Endothelial cell of umbilical vein (primary cell): Measurements from ENCODE around the gene SLC6A20. TPM values are rescaled to one million over a fixed set of nuclear protein-coding genes. Genes with fewer than 3 reads are reported as not detected.
A peak's percentile ranks its signal among the peaks of the same experiment; 100 is the strongest.

ENCODE experiments used
- BruUV-seq: library from RNA; stranded (reverse); fragments of 400-500 nt; replicated peaks from 2 replicates; lab custom pipeline; 2021; lab: Mats Ljungman, UMichigan
- CTCF ChIA-PET: fragments of 300-600, 350-600 bp; sonication (Branson Sonifier 250); formaldehyde crosslinking; loops from one replicate; lab custom pipeline; 2021; ENCODE audit warnings: antibody characterized with exemption, inconsistent platforms; lab: Charles Lee
- POLR2A ChIA-PET: fragments of 300-600, 350-600 bp; sonication (Branson Sonifier 250); formaldehyde crosslinking; loops from one replicate; lab custom pipeline; 2021; ENCODE audit warnings: antibody characterized with exemption, inconsistent platforms; lab: Charles Lee
- DNase-seq: peaks from one replicate; pipeline ENCODE4 v3.0.0-alpha.2; 2011; ENCODE audit warnings: low read depth, low spot score
- FAIRE-seq: peaks from 2 replicates; lab custom pipeline; 2011; peaks lifted over from hg19 to GRCh38; lab: Jason Lieb, UNC
- H2AFZ ChIP-seq: 2 replicates; pipeline ENCODE4 v1.6.0; 2012; ENCODE audit warnings: low read depth, low read length, control low read depth, inconsistent platforms
- H3K27ac ChIP-seq: 2 replicates; pipeline ENCODE4 v1.5.1; 2011; ENCODE audit warnings: low read depth, mild to moderate bottlenecking, control low read depth, low read length, moderate library complexity; ENCODE audit not compliant: insufficient read depth
- H3K27me3 ChIP-seq, 2 experiments: 2 replicates each; pipeline versions ENCODE4 v1.6.0 to v1.6.1; 2011; ENCODE audit warnings: low read length in 2 of 2, mixed read lengths in 1 of 2; ENCODE audit not compliant: control insufficient read depth in 2 of 2, insufficient read depth in 2 of 2
- H3K36me3 ChIP-seq, 2 experiments: 2 replicates in 1 of 2; 3 replicates in 1 of 2; pipeline ENCODE4 v1.5.1; 2011; ENCODE audit warnings: low read length in 2 of 2, mild to moderate bottlenecking in 1 of 2, moderate library complexity in 1 of 2; ENCODE audit not compliant: control insufficient read depth in 2 of 2, insufficient read depth in 2 of 2; ENCODE audit errors: extremely low read depth in 1 of 2
- H3K4me1 ChIP-seq: 3 replicates; pipeline ENCODE4 v1.5.1; 2011; ENCODE audit warnings: mild to moderate bottlenecking, low read length; ENCODE audit not compliant: control insufficient read depth, insufficient read depth; ENCODE audit errors: extremely low read depth
- H3K4me2 ChIP-seq: 2 replicates; pipeline ENCODE4 v1.6.1; 2011; ENCODE audit warnings: low read length, control low read depth, mixed read lengths; ENCODE audit not compliant: insufficient read depth
- H3K4me3 ChIP-seq, 3 experiments: fragments of 200-600 bp in 1 of 3; sonication (generic), shearing (Covaris generic) in 1 of 3; replicated peaks in 1 of 3; 2 replicates each; pipeline ENCODE4 v1.5.1; 2011 to 2016; ENCODE audit warnings: control low read depth in 3 of 3, low read length in 3 of 3, mild to moderate bottlenecking in 2 of 3, inconsistent platforms in 1 of 3, low read depth in 1 of 3, moderate library complexity in 1 of 3; ENCODE audit not compliant: insufficient read depth in 1 of 3
- H3K79me2 ChIP-seq: 2 replicates; pipeline ENCODE4 v1.6.0; 2012; ENCODE audit warnings: low read length, inconsistent platforms; ENCODE audit not compliant: control insufficient read depth, insufficient read depth
- H3K9ac ChIP-seq: replicated peaks from 2 replicates; pipeline ENCODE3; 2011; ENCODE audit warnings: low read length, control low read depth; ENCODE audit not compliant: insufficient read depth; ENCODE audit errors: extremely low read depth
- H3K9me1 ChIP-seq: replicated peaks from 3 replicates; pipeline ENCODE4 v1.6.0; 2011; ENCODE audit warnings: mild to moderate bottlenecking, low read length; ENCODE audit not compliant: control insufficient read depth, insufficient read depth; ENCODE audit errors: extremely low read depth
- H3K9me3 ChIP-seq: replicated peaks from 2 replicates; pipeline ENCODE4 v1.5.1; 2012; ENCODE audit warnings: low read length, inconsistent platforms; ENCODE audit not compliant: control insufficient read depth, insufficient read depth
- H4K20me1 ChIP-seq: replicated peaks from 2 replicates; pipeline ENCODE3; 2011; ENCODE audit warnings: mild to moderate bottlenecking, low read length; ENCODE audit not compliant: control insufficient read depth, insufficient read depth; ENCODE audit errors: extremely low read depth
- FOS ChIP-seq: IDR thresholded peaks from 2 replicates; pipeline ENCODE4 v1.6.1; 2011; ENCODE audit warnings: mild to moderate bottlenecking, low read length, moderate library complexity, borderline replicate concordance; ENCODE audit not compliant: insufficient read depth
- JUN ChIP-seq: IDR thresholded peaks from 2 replicates; pipeline ENCODE4 v1.6.1; 2011; ENCODE audit warnings: borderline replicate concordance, low read depth; ENCODE audit not compliant: insufficient read length, insufficient read depth
- MAX ChIP-seq: IDR thresholded peaks from 2 replicates; pipeline ENCODE4 v1.6.1; 2011; ENCODE audit not compliant: insufficient read depth, insufficient read length
- MYC ChIP-seq: IDR thresholded peaks from one replicate; pipeline ENCODE4 v1.6.1; 2011; ENCODE audit warnings: mild to moderate bottlenecking, low read depth, low read length
- POLR2A ChIP-seq: IDR thresholded peaks from 2 replicates; pipeline ENCODE4 v1.6.1; 2012; ENCODE audit warnings: low read depth, mild to moderate bottlenecking, control low read depth, low read length
- POLR2AphosphoS5 ChIP-seq: IDR thresholded peaks from 2 replicates; pipeline ENCODE4 v1.6.1; 2012; ENCODE audit warnings: low read depth, mild to moderate bottlenecking, control low read depth, low read length, moderate library complexity; ENCODE audit not compliant: insufficient read depth
- dilution Hi-C: fragments of 300-500 bp; cut with MboI; formaldehyde crosslinking; loops from one replicate; pipeline ENCODE4 v1.15.0; 2019; ENCODE audit warnings: low sequenced_read_pairs; ENCODE audit not compliant: extremely low pct_ligation_motif_present
- intact Hi-C: fragments of 100-400 bp; cut with micrococcal nuclease; formaldehyde crosslinking; loops from one replicate; pipeline ENCODE4 v1.10.0; 2022
- polyA plus RNA-seq, 4 experiments: library from polyadenylated mRNA; depleted of rRNA in 3 of 4; stranded (reverse) in 3 of 4; unstranded in 1 of 4; fragments of >200 nt; gene quantifications; 2 replicates each; pipeline versions ENCODE4 v1.2.1 to v1.2.3, GENCODE V29; 2011 to 2012; ENCODE audit warnings: missing spikeins in 1 of 4
- total RNA-seq: library from RNA; stranded (reverse); gene quantifications from 2 replicates; pipeline ENCODE4 v1.2.3, GENCODE V29; 2021
- TF ChIP-seq, protein P1 (sequence below), 2 donors: IDR thresholded peaks; 1 replicate in 1 of 2; 2 replicates in 1 of 2; pipeline ENCODE4 v1.5.1; 2011; ENCODE audit warnings: low read length in 2 of 2, mild to moderate bottlenecking in 2 of 2, moderate library complexity in 2 of 2, control low read depth in 1 of 2, inconsistent platforms in 1 of 2, low read depth in 1 of 2; ENCODE audit not compliant: insufficient read depth in 1 of 2; ENCODE audit errors: extremely low read depth in 1 of 2

The SLC6A20 gene
- total and polyA plus RNA-seq, 2 donors (not counting 3 experiments of a cell fraction or from before 2014, with no cell fraction given), result not detected

GRCh38 chr3:45841757-45842491 lies 45.6 kb upstream of the SLC6A20 start, which contains the start of gene LZTFL1:
TSS of gene LZTFL1 (minus strand) at chr3:45842119. CDS start at chr3:45841991, 128 bp downstream.
- Histone ChIP-seq H3K9ac (peak within 1 kb of the TSS; percentile 61), H2AFZ (peak within 1 kb of the TSS; percentile 46), H3K9me3 (no peaks in the 10 kb centered on the region), H3K4me2 (peak within 1 kb of the TSS; percentile 84), H3K79me2 (no peaks in the 10 kb centered on the region), H3K27me3 (peaks cover 3 to 8% of the 10 kb centered on the region in 2 experiments), H3K27ac (peak within 1 kb of the TSS; percentile 46), H3K9me1 (no peaks in the 10 kb centered on the region), H3K4me1 (peaks cover 5% of the 10 kb centered on the region), H3K36me3 (no peaks in the 10 kb centered on the region), H3K4me3 (peak within 1 kb of the TSS; percentile 27 to 79 (median 69)), H4K20me1 (no peaks in the 10 kb centered on the region)
- TF ChIP-seq FOS (no peak), JUN (peak; percentile 83), MYC (no peak), POLR2A (peak; percentile 62), POLR2AphosphoS5 (peak; percentile 53), MAX (peak; percentile 98)
- TF ChIP-seq, protein P1, sequence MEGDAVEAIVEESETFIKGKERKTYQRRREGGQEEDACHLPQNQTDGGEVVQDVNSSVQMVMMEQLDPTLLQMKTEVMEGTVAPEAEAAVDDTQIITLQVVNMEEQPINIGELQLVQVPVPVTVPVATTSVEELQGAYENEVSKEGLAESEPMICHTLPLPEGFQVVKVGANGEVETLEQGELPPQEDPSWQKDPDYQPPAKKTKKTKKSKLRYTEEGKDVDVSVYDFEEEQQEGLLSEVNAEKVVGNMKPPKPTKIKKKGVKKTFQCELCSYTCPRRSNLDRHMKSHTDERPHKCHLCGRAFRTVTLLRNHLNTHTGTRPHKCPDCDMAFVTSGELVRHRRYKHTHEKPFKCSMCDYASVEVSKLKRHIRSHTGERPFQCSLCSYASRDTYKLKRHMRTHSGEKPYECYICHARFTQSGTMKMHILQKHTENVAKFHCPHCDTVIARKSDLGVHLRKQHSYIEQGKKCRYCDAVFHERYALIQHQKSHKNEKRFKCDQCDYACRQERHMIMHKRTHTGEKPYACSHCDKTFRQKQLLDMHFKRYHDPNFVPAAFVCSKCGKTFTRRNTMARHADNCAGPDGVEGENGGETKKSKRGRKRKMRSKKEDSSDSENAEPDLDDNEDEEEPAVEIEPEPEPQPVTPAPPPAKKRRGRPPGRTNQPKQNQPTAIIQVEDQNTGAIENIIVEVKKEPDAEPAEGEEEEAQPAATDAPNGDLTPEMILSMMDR (IDR thresholded peaks at IDR 0.05; ENCODE audit: extremely low read depth in 1 of 2, insufficient read depth in 1 of 2, low read depth in 1 of 2, low read length in 2 of 2), result no peak
- dilution Hi-C loops (no loop called here), intact Hi-C loops (loop anchor here (1.0 to 2.0 kb wide), 3 partner anchors 24 to 237 kb away; no protein-coding TSS in a partner anchor)
- peak; percentile 95 for DNase-seq
- BruUV-seq, result no TSS peak
- FAIRE-seq, result peak; percentile 96
- CTCF ChIA-PET, result interaction anchor here (0.8 to 2.5 kb wide), 4 partner anchors 10 to 97 kb away, joined by 3 to 7 read pairs (median 6); no protein-coding TSS in a partner anchor
- POLR2A ChIA-PET, result no interaction called here
